Panc1 (cell line): ENCODE measurements around the gene SAYSD1. TPM values are rescaled to one million over a fixed set of nuclear protein-coding genes. Genes with fewer than 3 reads are reported as not detected.

Experiments used
- ATAC-seq: fragments of 200-7000 bp; cut with Tn5 transposase; 2 replicates; pipeline ENCODE4 v1.9.1; 2020; ENCODE audit warnings: mild to moderate bottlenecking, moderate library complexity
- BruUV-seq: library from RNA; stranded (reverse); fragments of 400-500 nt; replicated peaks from 2 replicates; lab custom pipeline; 2021; lab: Mats Ljungman, UMichigan
- CTCF ChIA-PET: fragments of 300-600 bp; sonication (Branson Sonifier 250); formaldehyde crosslinking; loops from one replicate; lab custom pipeline; 2022; ENCODE audit warnings: antibody characterized with exemption; lab: Charles Lee
- POLR2A ChIA-PET: fragments of 300-600 bp; sonication (Branson Sonifier 250); formaldehyde crosslinking; loops from one replicate; lab custom pipeline; 2022; ENCODE audit warnings: antibody characterized with exemption; lab: Charles Lee
- DNase-seq: peaks from one replicate; pipeline ENCODE4 v3.0.0-alpha.2; 2010; ENCODE audit warnings: low read depth, low spot score
- H3K27ac ChIP-seq: 2 replicates; pipeline ENCODE4 v1.5.1; 2011; ENCODE audit warnings: mild to moderate bottlenecking, low read length, inconsistent platforms
- H3K27me3 ChIP-seq: fragments of 200-500 bp; sonication (Bioruptor generic); 2 replicates; pipeline ENCODE4 v1.6.0; 2014; ENCODE audit warnings: low read length, inconsistent platforms; ENCODE audit not compliant: control insufficient read depth, insufficient read depth
- H3K36me3 ChIP-seq: fragments of 200-500 bp; sonication (Bioruptor generic); 2 replicates; pipeline ENCODE4 v1.5.1; 2014; ENCODE audit warnings: inconsistent platforms, mild to moderate bottlenecking, low read length, moderate library complexity; ENCODE audit not compliant: control insufficient read depth, insufficient read depth
- H3K4me1 ChIP-seq: 2 replicates; pipeline ENCODE4 v1.5.1; 2011; ENCODE audit warnings: inconsistent platforms, mild to moderate bottlenecking, low read length, moderate library complexity; ENCODE audit not compliant: control insufficient read depth, insufficient read depth
- H3K4me3 ChIP-seq, 2 experiments: 2 replicates each; pipeline ENCODE4 v1.5.1; 2011 to 2012; ENCODE audit warnings: low read depth in 2 of 2, low read length in 2 of 2, mild to moderate bottlenecking in 2 of 2, inconsistent platforms in 1 of 2, moderate library complexity in 1 of 2
- H3K9me3 ChIP-seq: fragments of 200-500 bp; sonication (Bioruptor generic); 2 replicates; pipeline ENCODE4 v1.5.1; 2014; ENCODE audit warnings: low read depth, mild to moderate bottlenecking, inconsistent platforms, low read length, moderate library complexity; ENCODE audit not compliant: control insufficient read depth, insufficient read depth
- POLR2AphosphoS5 ChIP-seq: IDR thresholded peaks from 2 replicates; pipeline ENCODE4 v1.6.1; 2012; ENCODE audit warnings: mild to moderate bottlenecking, low read depth, low read length, moderate library complexity
- REST ChIP-seq, 2 experiments: IDR thresholded peaks; 2 replicates each; pipeline ENCODE4 v1.6.1; 2011 to 2012; ENCODE audit warnings: low read depth in 2 of 2, control low read depth in 1 of 2, low read length in 1 of 2, mild to moderate bottlenecking in 1 of 2, moderate library complexity in 1 of 2; ENCODE audit not compliant: insufficient read depth in 1 of 2
- SIN3A ChIP-seq: IDR thresholded peaks from 2 replicates; pipeline ENCODE4 v1.6.1; 2012; ENCODE audit warnings: low read depth, mild to moderate bottlenecking, low read length, moderate library complexity, borderline replicate concordance; ENCODE audit not compliant: insufficient read depth
- TCF7L2 ChIP-seq: IDR thresholded peaks from 2 replicates; pipeline ENCODE4 v1.6.1; 2011; ENCODE audit warnings: mild to moderate bottlenecking, low read depth, low read length, inconsistent platforms
- in situ Hi-C: cut with HindIII; loops from 2 replicates; pipeline ENCODE4 v1.10.0; 2016; ENCODE audit warnings: low sequenced_read_pairs, low pct_unique_long_range_greater_than_20kb
- intact Hi-C: fragments of 100-400 bp; cut with micrococcal nuclease; formaldehyde crosslinking; loops from one replicate; pipeline ENCODE4 v1.10.0; 2022; ENCODE audit not compliant: unreplicated experiment
- total RNA-seq: library from RNA; stranded (reverse); gene quantifications from one replicate; pipeline ENCODE4 v1.2.1, GENCODE V29; 2021; ENCODE audit not compliant: unreplicated experiment
- TF ChIP-seq, protein P1 (sequence below): fragments of 450-650 bp; IDR thresholded peaks from 2 replicates; pipeline ENCODE4 v1.5.1; 2017; ENCODE audit warnings: mild to moderate bottlenecking

The SAYSD1 gene
- total RNA-seq, 1 experiment from 2014 or later: 17.0 TPM

DNA sequence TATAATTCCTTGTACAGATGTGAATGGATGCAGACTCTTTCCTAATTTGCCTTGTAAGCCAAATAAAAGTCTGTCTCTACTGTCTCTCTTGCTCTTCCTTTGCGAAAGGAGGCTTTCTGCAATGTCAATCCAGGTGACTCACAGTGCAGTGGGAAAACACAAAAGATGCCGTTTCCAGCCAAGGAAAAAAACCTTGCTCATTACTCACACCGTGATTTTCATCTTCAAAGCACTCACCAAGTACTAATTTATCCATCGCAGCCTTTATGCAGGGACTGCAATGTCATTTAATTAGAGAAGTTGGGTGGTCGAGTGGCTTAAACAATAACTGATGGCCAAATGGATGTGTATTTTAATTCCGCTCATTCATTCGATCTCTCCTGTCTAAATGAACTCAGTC is 23.8 kb downstream of the SAYSD1 start:
- ATAC-seq (no peak), DNase-seq (no peak)
- intact Hi-C loops: no loop called here
- no peaks in the 10 kb centered on the region for H3K4me1 ChIP-seq
- ChIA-PET POLR2A (no interaction called here), CTCF (no interaction called here)
- no peaks in the 10 kb centered on the region for H3K36me3 ChIP-seq
- in situ Hi-C loops: no loop called here
- no peaks in the 10 kb centered on the region for H3K9me3 ChIP-seq
- TF ChIP-seq REST (IDR thresholded peaks at IDR 0.05; ENCODE audit: insufficient read depth in 1 of 2, low read depth in 2 of 2, low read length in 1 of 2) (no peak), POLR2AphosphoS5 (no peak), TCF7L2 (no peak), SIN3A (no peak)
- TF ChIP-seq, protein P1, sequence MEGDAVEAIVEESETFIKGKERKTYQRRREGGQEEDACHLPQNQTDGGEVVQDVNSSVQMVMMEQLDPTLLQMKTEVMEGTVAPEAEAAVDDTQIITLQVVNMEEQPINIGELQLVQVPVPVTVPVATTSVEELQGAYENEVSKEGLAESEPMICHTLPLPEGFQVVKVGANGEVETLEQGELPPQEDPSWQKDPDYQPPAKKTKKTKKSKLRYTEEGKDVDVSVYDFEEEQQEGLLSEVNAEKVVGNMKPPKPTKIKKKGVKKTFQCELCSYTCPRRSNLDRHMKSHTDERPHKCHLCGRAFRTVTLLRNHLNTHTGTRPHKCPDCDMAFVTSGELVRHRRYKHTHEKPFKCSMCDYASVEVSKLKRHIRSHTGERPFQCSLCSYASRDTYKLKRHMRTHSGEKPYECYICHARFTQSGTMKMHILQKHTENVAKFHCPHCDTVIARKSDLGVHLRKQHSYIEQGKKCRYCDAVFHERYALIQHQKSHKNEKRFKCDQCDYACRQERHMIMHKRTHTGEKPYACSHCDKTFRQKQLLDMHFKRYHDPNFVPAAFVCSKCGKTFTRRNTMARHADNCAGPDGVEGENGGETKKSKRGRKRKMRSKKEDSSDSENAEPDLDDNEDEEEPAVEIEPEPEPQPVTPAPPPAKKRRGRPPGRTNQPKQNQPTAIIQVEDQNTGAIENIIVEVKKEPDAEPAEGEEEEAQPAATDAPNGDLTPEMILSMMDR: no peak
- H3K4me3 ChIP-seq: no peak overlapping the region
- peaks cover 41% of the 10 kb centered on the region for H3K27me3 ChIP-seq
- BruUV-seq: no TSS peak
- H3K27ac ChIP-seq: no peak overlapping the region

- Histone ChIP-seq H3K27me3 (peaks cover 41% of the 10 kb centered on the region), H3K36me3 (no peaks in the 10 kb centered on the region), H3K4me1 (no peaks in the 10 kb centered on the region), H3K4me3 (no peak overlapping the region), H3K27ac (no peak overlapping the region), H3K9me3 (no peaks in the 10 kb centered on the region)
- TF ChIP-seq TCF7L2 (no peak), SIN3A (no peak), POLR2AphosphoS5 (no peak), REST (IDR thresholded peaks at IDR 0.05; ENCODE audit: insufficient read depth in 1 of 2, low read depth in 2 of 2, low read length in 1 of 2) (no peak)
- TF ChIP-seq, protein P1: no peak
- intact Hi-C loops (no loop called here), in situ Hi-C loops (no loop called here)
- ATAC-seq: no peak
- ChIA-PET CTCF (no interaction called here), POLR2A (no interaction called here)
- BruUV-seq: no TSS peak
- DNase-seq: no peak
Observed at GRCh38 chr6:39090036-39090435, 24.9 kb downstream of the SAYSD1 start.
